HG02763 (cell line): ENCODE results near the gene KLK14.

Source experiments
- ATAC-seq: cut with Tn5 transposase; IDR thresholded peaks from one replicate; pipeline ENCODE4 v1.9.1; 2021; ENCODE audit warnings: mild to moderate bottlenecking, moderate library complexity; ENCODE audit not compliant: unreplicated experiment

KLK14 gene

DNA sequence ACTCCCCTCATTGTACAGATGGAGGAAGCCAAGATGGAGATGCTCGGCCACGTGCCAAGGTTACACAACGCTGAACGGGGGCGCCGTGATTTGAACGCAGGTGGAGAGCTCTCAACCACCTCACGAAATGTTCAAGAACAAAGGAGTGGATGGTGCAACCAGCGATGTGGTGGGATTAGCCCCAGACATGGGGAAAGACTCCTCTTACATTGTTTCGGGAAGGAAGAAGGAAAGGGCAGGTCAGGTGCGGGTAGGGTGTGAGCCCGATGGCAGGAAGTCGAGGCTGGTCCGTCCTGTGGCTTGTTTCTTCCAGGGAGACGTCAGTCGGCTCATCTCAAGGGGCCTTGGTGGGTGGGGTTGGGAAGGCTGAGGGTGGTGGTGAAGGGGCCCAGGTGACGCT lies 7.1 kb upstream of the KLK14 start:
- no peak for ATAC-seq

DNA sequence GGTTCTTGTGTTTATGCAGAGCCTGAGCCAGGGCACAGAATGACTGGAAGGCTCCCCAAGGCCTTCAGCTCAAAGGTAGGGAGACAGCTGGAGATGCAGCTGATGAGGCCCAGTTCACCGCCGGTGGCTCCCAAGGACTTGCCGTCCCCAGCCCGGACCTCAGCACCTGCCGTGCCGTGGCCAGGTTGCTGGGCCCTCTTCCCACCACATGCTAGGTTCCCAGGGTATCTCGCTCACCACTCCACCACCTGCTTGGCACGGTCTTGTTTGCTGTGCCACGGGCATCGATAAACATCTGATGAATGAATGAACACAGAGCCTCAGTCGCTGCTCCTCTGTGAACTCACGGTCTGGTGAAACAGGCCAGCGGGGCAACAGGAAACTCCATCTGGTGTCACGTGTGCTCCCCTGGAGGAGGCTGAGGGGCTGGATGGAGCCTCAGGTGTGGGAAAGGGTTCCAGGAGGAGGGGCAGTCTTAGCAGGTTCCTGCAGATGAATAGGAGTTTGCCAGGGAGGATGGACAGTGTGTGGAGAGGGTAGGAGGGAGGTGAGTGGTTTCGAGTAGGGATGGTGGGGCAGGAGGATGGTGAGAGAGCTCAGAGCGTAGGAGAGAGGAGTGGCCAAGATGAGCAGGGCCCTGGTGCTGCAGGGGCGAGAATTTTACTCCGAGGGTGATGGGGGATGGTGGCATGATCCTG lies 3.6 kb upstream of the KLK14 start:
- no peak for ATAC-seq

DNA sequence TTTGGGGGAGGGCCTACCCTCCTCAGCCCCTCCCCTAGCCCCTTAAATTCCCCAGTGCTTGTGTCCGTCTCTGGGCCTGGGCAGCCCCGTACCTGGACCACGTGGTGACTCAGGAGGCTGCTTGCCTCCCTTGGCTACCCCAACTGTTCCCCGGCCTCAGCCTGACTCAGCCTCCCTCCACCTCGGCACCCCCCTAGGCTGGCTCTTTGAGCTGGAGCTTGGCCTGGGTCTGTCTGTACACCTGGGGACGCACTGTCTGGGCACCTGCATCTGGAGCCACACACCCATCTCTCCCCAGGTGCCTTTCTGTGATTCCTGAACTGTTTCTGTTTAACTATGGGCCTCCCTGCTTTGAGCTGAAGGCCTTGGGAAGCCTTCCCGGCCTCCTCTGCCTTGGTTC lies 1.8 kb upstream of the KLK14 start:
- ATAC-seq = no peak

DNA sequence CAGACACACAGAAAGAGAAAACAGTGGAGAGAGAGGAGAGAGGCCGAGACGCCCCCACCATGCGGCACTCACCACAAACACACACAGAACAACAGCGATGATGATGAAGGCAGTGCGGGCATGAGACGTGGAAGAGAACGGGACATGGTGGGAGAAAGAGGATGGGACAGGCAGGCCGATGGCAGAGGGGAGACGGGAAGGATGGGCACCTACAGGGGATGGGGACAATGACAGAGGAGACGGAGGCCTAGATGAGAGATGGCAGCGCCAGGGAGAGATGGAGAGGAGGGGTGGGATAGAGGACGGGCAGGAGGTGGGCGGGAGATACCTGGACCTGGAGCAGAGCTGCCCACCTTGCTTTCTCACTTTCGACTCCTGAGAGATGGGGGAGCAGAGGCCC lies 1.1 kb upstream of the KLK14 start:
- ATAC-seq = no peak

DNA sequence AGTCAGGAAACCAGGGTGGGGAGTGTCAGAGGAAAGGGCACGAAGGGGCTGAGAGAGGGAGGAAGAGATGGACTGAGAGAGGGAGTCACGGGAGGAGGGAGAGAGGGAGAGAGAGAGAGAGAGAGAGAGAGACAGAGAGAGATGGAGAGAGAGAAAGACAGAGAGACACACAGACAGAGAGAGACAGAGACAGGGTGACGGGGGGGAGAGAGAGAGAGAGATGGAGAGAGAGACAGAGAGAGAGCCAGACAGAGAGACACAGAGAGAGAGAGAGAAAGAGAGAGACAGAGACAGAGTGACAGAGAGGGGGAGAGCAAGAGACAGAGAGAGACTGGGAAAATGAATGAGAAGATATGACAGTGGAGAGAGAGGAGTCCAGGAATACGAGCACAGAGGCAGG lies 494 bp upstream of the KLK14 start:
- ATAC-seq = no peak

DNA sequence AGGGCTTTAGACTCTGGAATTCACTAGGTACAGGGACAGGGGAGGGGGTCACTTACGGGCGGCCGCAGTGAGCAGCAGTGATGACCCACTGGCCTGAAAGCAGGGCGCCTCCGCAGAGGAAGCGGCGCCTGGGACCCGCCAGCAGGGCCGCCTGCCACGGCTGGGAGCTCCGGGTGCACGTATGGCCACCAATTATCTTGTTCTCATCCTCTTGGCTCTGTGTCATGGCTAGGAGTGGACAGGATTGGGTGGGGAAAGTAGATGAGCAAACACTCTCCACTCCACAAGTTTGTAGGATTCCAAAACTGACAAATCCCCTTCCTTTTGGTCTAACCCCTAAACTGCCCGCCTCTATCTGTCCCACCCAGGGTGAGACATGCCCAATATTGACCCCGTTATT lies 1.2 kb downstream of the KLK14 start:
- ATAC-seq = no peak

DNA sequence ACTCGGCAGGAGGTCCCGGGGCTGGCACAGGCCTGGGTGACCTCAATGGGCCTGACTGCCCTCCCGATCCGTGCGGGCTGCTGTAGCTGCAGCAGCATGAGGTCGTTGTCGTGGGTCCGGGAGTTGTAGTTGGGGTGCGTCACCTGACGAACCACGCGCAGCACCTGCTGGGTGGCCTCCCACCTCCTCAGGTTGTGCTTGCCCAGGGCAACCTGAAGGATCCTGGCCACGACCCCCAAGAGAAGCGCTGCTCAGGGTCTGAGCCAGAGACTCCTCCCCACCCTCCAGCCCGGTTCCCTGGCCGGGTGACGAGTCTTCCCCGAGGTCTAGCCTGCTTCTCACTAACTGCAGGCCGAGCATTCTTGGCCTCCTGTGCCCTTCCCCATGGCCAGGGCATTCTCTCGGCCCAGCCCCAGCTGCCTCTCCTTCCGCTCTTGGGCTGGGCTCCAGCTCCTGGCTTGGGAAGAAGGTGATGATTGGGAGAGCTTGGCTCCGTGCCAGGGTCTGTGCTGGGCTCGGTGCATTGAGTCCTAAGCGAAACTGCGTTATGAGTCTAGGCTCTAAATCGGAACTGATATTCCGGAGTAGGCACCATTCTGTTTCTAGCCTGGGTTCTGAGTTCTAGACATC lies 3.1 kb downstream of the KLK14 start:
- ATAC-seq = no peak

DNA sequence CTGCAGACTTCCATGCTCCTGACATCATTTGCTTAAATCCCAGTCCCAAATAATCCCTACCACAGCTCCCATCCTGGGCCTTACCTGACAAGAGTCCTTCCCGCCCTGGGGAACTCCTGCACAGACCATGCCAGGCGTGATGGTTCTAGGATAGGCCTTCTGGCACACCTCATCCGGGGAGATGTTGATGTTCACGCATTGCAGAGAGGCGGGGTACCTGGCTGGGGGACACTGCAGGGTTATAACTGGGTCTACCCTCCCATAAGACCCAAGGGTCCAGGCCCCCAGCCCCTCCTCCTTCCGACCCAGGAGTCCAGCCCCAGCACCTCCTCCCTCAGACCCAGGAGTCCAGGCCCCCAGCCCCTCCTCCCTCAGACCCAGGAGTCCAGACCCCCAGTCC lies 4.0 kb downstream of the KLK14 start:
- no peak for ATAC-seq

DNA sequence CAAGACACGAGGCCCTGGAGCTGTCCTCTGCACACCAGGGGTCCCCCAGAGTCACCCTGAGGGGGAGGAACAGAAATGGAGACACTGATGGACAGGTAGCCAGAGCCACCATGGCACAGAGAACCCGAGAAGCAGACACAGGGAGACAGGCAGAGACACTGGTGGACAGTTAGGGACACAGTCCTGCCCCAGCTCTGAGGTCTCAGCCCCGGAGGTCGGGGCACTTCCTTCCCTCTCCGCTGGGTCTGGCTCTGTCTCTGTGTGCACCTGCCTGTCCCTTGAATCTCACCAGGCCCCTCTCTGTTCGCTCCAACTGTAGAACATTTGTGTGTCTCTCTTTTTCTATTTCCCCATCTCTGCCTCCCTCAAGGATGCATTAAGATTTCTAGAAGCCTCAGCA lies 4.6 kb downstream of the KLK14 start:
- ATAC-seq = no peak

DNA sequence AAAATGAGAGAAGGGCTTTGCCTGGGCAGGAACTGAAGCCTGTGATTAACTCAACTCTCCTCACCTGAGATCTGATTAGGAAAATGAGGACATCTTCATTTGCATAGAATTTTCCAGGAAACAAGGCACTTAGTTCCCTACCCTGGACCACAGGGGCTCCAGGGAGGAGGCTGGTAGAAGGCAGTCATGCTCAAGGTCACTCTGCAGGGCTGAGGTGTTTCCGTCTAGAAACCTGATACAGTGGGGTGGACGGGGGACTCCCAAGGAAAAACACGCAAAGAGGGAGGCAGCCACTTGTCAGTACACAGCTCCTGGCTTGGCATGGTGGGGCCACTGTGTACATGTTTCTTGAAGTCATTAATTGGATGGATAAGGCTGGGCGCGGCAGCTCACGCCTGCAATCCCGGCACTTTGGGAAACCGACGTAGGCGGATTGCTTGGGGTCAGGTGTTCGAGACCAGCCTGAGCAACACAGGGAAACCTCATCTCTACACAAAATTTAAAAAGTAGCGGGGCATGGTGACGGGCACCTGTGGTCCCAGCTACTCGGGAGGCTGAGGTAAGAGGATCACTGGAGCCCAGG lies 6.0 kb downstream of the KLK14 start:
- ATAC-seq = no peak

DNA sequence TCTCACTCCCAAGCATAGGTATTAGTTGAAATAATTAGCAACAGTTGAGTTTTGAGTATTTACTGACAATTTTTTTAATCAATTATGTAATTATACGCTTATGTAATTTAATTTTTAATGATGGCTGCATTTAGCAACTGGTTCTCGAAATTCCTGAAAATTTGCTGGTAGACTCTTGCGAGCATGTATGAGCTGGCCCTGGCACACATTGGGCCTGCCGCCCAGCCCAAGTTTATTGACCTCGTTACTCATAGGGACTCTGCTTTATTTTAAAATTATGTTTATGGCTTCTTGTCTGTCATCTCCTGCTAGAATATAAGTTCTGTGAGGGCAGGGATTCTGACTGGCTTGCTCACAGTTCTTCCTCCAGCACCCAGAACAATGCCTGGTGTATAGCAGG lies 6.7 kb downstream of the KLK14 start:
- no peak for ATAC-seq

DNA sequence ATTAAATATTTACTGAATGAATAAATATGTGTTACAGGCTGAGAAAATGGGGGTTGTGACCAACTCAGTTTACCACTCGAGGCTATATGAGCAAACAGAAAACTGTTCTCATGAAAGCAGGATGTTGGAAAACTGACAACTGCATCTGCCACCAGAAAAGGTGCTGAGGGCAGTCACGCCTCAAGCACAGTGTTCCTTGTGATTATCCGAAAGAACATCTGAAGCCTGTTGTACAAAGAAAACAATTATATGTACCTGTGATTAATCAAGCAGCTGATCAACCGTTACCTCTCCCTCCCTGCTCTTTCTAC lies 11.6 kb downstream of the KLK14 start:
- no peak for ATAC-seq

DNA sequence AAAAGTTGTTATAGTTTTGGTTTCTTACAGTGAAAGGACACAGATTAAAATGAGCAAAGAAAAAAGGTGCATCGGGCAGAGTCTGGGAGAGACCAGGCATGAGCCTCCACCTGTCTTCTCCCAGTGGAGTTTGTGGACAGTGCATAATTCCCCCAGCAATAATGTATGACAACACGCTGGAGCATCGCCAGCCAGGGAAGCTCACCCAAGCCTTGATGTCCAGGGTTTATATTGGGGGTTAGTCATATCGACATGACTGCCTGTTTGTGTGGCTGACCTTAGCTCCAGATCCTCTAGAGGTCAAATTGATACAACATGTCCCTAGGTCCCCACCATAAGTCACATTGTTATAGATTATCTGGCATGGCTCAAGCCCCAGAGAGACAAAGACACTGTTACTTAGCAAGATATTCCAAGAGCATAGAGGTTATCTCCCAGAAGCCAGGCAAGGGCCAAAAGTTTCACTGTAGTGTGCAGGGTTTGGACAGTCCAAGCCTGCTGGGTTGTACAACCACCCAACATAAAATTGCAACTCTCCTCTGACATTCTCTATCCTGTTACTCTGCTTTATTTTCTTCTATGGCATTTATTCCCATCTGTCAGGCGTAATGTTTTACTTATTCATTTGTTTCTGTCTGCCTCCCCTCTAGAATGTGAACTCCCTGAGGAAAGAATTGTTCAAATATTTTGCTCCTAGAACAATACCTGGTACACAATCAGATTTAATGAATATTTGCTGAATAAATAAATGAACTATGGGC lies 12.2 kb downstream of the KLK14 start:
- ATAC-seq = no peak

DNA sequence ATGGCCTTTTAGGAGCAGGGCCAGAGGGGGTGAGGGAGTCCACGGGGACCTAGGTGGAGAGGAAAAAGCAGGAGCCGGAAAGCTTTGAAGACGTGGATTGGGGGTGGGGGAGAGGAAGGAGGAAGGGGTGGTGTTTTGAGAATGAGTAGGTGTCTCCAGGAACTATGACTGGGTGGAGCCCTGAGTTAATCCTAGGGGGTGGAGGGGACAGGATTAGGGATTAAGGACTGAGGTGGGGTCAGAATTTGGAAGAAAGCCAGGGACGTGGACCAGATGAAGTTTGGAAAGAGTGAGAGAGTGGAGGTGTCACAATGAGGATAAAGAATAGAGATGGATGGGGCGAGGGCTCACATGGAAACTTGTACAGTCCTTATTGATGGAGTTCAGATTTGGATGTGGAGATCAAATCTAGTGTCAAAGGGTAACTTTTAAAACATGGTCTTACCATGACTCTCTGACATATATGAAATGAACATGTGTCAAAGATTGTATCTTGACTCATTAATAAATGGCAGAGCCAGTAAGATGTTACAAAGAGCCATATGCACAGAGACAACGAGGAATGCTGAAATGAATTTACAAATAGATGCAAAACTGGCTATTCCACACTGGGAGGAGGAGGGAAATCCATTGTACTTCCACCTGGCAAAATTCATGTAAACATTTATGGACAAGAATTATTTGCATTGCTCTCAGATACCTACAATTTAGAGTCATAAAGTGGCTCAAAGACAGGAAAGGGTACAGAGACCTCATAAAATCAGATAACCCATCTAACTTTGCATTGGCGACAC lies 16.1 kb downstream of the KLK14 start:
- no peak for ATAC-seq

DNA sequence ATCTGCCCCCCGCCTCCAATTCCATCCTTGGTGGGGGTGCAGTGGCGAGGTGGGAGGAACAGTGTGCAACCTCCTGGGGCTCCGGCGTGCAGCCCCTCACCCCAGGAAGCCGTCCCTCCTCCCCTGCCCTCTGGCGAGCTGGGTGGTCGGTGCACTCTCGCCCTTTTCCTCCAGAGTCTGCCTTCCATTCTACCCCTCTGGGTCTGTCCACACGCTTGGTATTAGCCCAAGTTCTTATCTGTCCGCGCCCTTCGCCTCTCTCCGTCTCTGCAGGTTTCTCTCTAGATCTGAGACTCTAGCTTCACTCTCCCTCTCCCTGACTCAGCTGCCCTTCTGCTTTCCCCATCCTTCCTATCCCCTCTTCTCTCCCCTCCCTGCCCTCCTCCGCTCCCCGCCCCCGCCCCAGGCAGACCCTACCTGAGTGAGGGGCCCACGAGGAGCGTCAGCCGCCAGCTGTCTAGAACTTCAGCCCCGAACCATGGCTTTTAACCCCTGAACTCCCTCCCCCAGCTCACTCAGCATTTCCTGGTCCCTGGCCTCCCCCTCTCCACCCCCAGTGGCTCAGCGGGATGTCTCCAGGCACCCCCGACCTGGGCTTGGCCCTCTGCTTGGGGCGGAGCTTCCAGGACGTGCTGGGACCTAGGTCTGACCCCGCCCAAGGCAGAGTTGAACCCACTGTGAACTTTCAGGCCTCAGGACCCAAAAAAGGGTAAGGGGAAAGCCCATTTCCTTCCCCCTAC lies 17.3 kb downstream of the KLK14 start:
- no peak for ATAC-seq

DNA sequence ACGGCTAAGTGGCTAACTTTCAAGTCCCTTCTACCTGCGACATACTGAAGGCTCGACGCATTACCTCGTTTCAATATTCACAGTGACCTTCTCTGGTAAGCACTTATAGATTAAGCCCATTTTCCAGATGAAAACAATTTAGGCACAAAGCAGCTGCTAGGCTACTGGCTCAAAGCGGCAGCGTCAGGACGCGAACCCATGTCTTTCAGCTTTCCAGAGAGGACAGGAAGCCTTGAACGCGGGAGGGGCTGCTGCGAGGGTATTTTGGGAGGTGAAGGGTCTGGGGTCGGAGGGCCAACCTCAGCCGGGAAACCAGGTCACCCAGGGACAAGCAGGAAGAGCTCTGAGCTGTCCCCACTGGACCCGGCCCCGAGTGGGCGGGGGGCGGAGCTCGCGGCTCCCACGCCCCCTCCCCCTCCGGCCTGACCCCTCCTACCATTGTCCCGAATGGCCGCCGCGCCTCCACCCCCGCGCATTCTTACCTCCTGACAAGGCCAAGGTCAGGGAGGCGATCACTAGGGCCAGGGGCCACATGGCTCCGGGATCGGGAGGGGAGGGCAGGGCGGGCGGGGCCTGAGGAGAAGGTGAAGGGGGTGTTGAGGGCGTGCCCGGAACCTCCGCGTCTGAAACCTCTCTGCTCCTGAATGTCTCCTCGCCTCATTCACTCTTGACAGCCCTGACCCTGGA lies 18.0 kb downstream of the KLK14 start, which contains the start of gene KLK13:
TSS of gene KLK13 (minus strand) at position 559 of the 687 bp plus-strand sequence. CDS start at position 534, 25 bp downstream.
- ATAC-seq = no peak

DNA sequence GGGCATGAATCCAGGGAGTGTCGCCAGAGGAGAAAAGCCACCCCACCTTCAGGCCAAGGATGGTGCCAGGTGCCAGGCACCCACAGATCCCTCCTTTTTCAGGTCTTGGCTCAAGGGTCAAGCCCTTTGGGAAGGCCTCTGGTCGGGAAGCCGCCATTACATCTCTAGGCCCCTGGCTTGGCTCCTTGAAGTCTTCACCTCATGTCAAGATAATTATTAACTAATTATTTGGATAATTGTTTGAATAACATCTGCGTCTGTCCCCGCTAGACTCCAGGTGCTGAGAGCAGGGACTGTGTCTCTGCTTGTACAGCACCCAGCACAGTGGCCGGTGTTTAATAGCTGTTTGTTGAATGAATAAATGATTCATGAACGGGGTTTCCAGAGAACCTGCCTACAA lies 19.0 kb downstream of the KLK14 start:
- no peak for ATAC-seq

DNA sequence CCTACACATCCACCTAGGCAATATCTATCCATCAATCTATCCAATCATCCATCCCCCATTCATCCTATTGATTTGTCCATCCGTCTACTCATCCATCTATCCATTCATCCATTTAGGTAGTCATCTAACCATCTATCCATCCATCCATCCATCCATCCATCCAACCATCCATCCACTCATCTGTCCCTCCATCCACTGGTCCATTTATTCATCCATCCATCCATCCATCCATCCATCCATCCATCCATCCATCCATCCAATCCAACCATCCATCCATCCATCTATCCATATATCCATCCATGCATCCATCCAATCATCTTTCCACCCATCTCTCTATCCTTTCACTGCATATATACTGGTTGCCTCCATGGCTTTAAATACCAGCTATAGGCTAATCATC lies 21.7 kb downstream of the KLK14 start:
- ATAC-seq = no peak

DNA sequence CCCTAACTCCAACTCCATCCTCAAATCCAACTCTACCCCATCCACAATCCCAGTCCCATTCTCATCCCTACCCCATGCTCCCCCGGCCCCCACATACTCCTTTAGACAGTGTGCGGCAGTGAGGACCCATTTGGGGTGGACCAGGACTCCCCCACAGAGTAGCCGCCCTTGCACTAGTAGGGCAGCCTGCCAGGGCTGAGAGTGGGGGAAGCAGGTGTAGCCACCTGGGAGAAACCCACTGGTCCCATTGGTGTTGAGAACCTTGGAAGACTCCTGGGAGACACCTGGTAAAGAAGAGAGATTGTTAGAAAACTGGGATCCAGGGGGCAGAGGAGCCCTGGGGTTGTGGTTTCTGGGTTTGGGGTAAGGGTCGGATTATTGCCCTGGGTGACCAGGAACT lies 22.4 kb downstream of the KLK14 start:
- no peak for ATAC-seq

DNA sequence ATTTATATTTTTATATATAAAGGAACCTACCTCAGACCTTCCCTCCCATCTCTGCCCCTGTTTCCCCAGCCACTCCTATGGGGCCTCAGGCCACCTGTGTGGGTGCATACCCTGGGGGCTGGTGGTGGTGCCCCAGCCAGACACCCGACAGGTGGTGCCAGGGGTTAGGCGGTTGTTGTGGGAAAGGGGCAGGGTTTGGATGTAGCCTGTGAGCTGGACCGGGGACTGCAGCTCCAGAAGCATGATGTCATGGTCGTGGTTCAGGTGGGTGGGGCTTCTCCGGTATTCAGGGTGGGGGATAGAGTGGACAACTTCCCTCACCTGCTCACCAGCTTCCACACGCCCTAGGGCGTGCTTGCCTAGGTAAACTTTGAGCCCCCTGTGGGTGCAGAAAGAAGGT lies 23.0 kb downstream of the KLK14 start:
- ATAC-seq = no peak
